AG04450 (cell line): ENCODE data around the gene ABR. TPM values are rescaled to one million over a fixed set of nuclear protein-coding genes. Genes with fewer than 3 reads are reported as not detected.

ENCODE experiments used
- CTCF ChIA-PET: fragments of 300-600, 350-600 bp; formaldehyde crosslinking; extraction: SDS; loops from one replicate; lab custom pipeline; 2022; ENCODE audit warnings: antibody characterized with exemption, inconsistent platforms; lab: Charles Lee
- POLR2A ChIA-PET: fragments of 350-600 bp; formaldehyde crosslinking; extraction: SDS; loops from one replicate; lab custom pipeline; 2021; ENCODE audit warnings: antibody characterized with exemption, inconsistent platforms; lab: Yijun Ruan, JAX
- DNase-seq: peaks from one replicate; pipeline ENCODE4 v3.0.0-alpha.2; 2011; ENCODE audit warnings: low read depth, low spot score
- H3K27ac ChIP-seq: one replicate; pipeline ENCODE4 v1.5.1; 2012; ENCODE audit warnings: low read depth, low read length, control low read depth
- H3K27me3 ChIP-seq: one replicate; pipeline ENCODE4 v1.6.0; 2012; ENCODE audit warnings: low read length; ENCODE audit not compliant: control insufficient read depth, insufficient read depth
- H3K4me3 ChIP-seq: 2 replicates; pipeline ENCODE4 v1.5.1; 2011; ENCODE audit warnings: mild to moderate bottlenecking, low read depth, low read length, control low read depth
- H3K9me3 ChIP-seq: 2 replicates; pipeline ENCODE4 v1.5.1; 2012; ENCODE audit warnings: low read length; ENCODE audit not compliant: control insufficient read depth, insufficient read depth
- polyA plus RNA-seq: library from polyadenylated mRNA; depleted of rRNA; stranded (reverse); fragments of >200 nt; gene quantifications from 2 replicates; pipeline ENCODE4 v1.2.3, GENCODE V29; 2011
- TF ChIP-seq, protein P1 (sequence below): IDR thresholded peaks from 2 replicates; pipeline ENCODE4 v1.5.1; 2011; ENCODE audit warnings: low read depth, low read length, control low read depth, inconsistent platforms

The ABR gene
- polyA plus RNA-seq, 1 experiment: 64.3 TPM

GRCh38 chr17:958712-959451 lies 220.9 kb downstream of the ABR start:
- Histone ChIP-seq H3K4me3 (no peak overlapping the region), H3K9me3 (no peaks in the 10 kb centered on the region; the same call in 1 of the 2 replicates), H3K27ac (no peak overlapping the region), H3K27me3 (no peaks in the 10 kb centered on the region)
- no peak for DNase-seq
- TF ChIP-seq, protein P1, sequence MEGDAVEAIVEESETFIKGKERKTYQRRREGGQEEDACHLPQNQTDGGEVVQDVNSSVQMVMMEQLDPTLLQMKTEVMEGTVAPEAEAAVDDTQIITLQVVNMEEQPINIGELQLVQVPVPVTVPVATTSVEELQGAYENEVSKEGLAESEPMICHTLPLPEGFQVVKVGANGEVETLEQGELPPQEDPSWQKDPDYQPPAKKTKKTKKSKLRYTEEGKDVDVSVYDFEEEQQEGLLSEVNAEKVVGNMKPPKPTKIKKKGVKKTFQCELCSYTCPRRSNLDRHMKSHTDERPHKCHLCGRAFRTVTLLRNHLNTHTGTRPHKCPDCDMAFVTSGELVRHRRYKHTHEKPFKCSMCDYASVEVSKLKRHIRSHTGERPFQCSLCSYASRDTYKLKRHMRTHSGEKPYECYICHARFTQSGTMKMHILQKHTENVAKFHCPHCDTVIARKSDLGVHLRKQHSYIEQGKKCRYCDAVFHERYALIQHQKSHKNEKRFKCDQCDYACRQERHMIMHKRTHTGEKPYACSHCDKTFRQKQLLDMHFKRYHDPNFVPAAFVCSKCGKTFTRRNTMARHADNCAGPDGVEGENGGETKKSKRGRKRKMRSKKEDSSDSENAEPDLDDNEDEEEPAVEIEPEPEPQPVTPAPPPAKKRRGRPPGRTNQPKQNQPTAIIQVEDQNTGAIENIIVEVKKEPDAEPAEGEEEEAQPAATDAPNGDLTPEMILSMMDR: no peak
- ChIA-PET POLR2A (no interaction called here), CTCF (no interaction called here)

DNA sequence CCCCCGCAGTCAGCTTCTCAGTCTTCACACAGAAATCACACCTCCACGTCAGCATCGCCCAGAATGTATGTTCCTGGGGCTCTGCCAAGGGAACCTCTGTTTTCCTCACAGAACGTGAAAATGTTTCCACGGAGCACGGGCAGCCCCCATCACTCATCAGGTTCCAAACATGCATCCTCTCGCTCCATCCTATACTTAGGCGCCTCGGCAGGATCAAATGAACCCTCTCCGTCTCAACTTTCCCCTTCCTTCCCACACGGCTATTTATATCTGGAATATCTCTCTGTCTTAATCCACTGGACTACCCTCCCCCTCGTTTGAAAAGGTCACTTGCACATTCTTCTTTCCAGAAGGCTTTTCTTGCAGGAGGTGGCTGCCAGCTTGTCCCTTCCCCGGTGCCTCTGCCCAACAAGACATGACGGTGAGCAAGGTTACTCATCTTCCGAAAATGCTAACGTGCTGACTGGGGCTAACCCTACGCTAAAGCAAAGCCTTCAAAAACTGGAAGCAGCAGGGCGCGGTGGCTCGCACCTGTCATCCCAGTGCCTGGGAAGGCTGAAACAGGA lies 221.8 kb downstream of the ABR start:
- Histone ChIP-seq H3K9me3 (no peaks in the 10 kb centered on the region; the same call in 1 of the 2 replicates), H3K27me3 (no peaks in the 10 kb centered on the region), H3K4me3 (no peak overlapping the region), H3K27ac (no peak overlapping the region)
- ChIA-PET POLR2A (no interaction called here), CTCF (no interaction called here)
- TF ChIP-seq, protein P1: no peak
- DNase-seq: no peak

DNA sequence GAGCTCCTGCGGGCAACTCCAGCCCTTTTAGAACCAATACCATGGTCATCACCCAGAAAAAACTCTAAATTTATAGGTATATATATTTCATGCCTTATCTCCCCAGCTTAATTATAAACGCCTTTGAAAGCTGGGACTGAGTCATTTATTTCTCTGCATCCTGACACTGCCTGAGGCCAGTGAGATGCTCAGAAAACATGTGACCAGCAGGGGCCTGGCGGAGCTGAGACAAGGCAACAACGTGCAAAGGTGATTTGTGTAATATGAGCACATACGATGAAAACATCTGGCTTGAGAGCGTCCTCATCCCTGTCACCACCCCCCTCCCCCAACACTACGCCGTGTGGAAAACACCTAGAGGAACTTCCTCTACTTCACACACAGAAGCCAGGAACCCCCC lies 222.9 kb downstream of the ABR start:
- no peak overlapping the region for H3K4me3 ChIP-seq
- ChIA-PET CTCF (interaction anchor here (0.9 kb wide), 1 partner anchor 48 kb away, joined by 5 read pairs; no protein-coding TSS in a partner anchor), POLR2A (no interaction called here)
- DNase-seq: no peak
- TF ChIP-seq, protein P1: no peak
- H3K27ac ChIP-seq: no peak overlapping the region
- H3K27me3 ChIP-seq: no peaks in the 10 kb centered on the region
- peaks cover 6% of the 10 kb centered on the region; the same call in 1 of the 2 replicates for H3K9me3 ChIP-seq

DNA sequence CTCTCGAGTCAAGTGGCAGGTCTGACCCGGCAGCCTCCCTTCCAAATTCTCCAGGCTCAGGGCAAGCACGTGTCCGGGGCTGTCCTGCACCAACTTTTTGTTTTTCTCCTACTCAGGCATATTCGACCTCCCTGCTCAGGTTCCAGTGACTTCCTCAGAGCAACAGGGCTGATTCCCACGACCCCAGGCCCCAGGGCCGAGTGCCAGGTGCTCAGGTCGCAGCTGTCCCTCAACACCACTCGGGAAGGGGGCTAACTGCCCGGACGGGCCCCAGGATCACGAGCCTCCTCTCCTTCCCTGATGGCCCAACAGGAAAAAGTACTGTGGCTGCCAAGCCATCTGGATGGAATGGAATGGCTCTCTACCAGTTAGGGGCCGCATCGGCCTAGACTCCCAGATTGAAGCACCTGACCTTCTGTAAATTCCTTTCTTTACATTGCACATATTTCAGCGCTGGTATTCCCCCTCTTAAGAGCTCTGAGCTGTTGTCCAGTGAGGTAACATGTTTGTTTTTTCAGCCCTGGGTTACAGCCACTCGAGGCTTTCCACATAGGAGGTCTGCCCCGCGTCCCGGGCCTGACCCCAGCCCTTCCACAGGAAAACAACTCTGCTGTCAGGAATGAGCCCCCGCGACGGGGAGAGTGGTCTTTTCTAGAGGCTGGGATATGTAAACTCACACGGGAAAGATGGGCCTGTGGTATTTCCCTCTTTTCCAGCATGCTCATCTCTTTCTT lies 225.2 kb downstream of the ABR start:
- no peak overlapping the region for H3K4me3 ChIP-seq
- peak; percentile 82 for DNase-seq
- peaks cover 6% of the 10 kb centered on the region; the same call in 1 of the 2 replicates for H3K9me3 ChIP-seq
- TF ChIP-seq, protein P1: no peak
- H3K27me3 ChIP-seq: no peaks in the 10 kb centered on the region
- CTCF ChIA-PET: no interaction called here
- H3K27ac ChIP-seq: peak overlapping the region; percentile 96
- POLR2A ChIA-PET: interaction anchor here (0.7 to 1.3 kb wide), 6 partner anchors 11 to 140 kb away, joined by 3 to 13 read pairs (median 4); no protein-coding TSS in a partner anchor
